ENCODE measurements around the gene TOP3A. TPM values are rescaled to one million over a fixed set of nuclear protein-coding genes. Genes with fewer than 3 reads are reported as not detected.

The TOP3A gene
- total and polyA plus RNA-seq, 12 donors = 8.2 to 15.6 (median 12.4) TPM

DNA sequence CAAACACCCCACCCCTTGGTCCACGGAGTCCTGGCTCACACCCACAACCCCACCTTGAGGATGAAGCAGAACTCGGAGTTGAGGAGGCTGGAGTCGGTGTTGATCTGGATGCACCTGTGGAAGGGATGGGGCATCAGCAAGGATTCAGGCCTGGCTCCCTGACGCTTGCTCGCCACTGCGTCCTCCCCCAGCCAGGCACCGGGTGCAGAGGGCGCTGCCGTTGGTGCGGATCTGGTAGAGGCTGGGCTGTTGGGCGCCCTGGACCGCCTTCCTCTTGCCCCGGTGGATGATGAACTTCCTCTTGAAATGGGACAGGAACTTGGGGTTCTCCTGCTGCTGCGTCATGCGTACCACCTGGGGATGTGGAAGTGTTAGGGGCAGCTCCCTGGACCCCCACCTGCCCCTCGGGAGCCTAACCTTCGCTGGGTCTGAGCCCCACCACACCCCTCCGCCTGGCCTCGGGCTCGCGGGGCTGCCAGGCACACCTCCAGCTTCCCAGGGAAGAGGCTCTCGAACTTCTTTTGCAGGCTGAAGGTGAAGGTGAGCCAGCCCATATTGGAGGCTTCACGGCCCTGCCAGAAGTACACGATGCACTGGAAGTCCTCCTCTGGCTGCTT lies 68.6 kb downstream of the TOP3A start:
- Histone ChIP-seq H3K4me3 (no peak overlapping the region), H3K27me3 (no peaks in the 10 kb centered on the region), H3K36me3 (peaks cover 12 to 100% (median 56%) of the 10 kb centered on the region in 9 donors), H3K27ac (peak overlapping the region in 2 of 10 donors; percentile 84 to 91), H3K4me1 (peaks cover 12 to 31% (median 21%) of the 10 kb centered on the region in 9 donors), H3K9me3 (no peaks in the 10 kb centered on the region)
- intact Hi-C loops (cut with DNase I) = no loop called here
- TF ChIP-seq, protein P1, sequence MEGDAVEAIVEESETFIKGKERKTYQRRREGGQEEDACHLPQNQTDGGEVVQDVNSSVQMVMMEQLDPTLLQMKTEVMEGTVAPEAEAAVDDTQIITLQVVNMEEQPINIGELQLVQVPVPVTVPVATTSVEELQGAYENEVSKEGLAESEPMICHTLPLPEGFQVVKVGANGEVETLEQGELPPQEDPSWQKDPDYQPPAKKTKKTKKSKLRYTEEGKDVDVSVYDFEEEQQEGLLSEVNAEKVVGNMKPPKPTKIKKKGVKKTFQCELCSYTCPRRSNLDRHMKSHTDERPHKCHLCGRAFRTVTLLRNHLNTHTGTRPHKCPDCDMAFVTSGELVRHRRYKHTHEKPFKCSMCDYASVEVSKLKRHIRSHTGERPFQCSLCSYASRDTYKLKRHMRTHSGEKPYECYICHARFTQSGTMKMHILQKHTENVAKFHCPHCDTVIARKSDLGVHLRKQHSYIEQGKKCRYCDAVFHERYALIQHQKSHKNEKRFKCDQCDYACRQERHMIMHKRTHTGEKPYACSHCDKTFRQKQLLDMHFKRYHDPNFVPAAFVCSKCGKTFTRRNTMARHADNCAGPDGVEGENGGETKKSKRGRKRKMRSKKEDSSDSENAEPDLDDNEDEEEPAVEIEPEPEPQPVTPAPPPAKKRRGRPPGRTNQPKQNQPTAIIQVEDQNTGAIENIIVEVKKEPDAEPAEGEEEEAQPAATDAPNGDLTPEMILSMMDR (IDR thresholded peaks at IDR 0.05) = no peak
- no peak for DNase-seq
- ATAC-seq = no peak
- WGBS, 2 donors = 90 to 91% methylated on average over 24 of the region's 24 CpGs

DNA sequence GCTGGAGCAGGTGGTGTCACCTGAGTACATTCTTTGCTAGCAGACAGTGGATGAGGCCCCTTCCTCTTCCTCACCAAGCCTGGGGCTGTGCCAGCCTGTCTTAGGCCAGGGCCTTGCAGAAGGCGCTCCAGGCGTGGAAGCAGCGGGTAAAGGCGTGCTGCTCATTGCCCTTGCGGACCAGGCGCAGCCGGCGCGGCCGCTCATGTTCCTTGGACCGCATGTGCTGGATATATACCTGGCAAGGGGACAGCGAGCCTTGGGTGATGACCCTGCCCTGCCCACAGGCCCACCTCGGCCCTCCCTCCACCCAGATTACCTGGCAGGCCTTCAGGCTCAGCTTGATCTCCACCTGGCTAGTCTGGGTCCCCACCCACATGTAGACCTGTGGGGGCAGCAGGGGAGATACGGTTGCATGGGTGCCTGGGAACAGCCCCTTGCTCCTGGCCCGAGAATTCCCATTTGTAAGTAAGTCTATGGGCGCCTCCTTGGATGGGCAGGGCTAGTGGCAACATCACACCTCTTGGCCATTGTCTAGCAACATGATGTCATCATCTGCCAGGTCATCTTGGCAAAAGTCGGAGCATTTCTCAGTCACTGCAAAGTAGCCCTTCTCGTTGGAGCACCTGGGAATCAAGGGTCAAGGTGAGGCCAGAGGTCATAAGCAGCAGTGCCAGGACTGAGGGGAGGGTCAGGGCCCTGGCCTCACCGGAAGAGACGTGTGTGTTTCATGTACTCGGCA lies 69.6 kb downstream of the TOP3A start:
- DNase-seq = no peak
- Histone ChIP-seq H3K4me1 (peaks cover 12 to 31% (median 21%) of the 10 kb centered on the region in 9 donors), H3K4me3 (no peak overlapping the region), H3K27ac (no peak overlapping the region), H3K36me3 (peaks cover 5 to 100% (median 46%) of the 10 kb centered on the region in 9 donors), H3K9me3 (no peaks in the 10 kb centered on the region), H3K27me3 (no peaks in the 10 kb centered on the region)
- ATAC-seq = no peak
- 89 to 91% methylated on average over 21 of the region's 21 CpGs for WGBS, 2 donors
- intact Hi-C loops (cut with DNase I) = no loop called here
- TF ChIP-seq, protein P1 (IDR thresholded peaks at IDR 0.05) = no peak

DNA sequence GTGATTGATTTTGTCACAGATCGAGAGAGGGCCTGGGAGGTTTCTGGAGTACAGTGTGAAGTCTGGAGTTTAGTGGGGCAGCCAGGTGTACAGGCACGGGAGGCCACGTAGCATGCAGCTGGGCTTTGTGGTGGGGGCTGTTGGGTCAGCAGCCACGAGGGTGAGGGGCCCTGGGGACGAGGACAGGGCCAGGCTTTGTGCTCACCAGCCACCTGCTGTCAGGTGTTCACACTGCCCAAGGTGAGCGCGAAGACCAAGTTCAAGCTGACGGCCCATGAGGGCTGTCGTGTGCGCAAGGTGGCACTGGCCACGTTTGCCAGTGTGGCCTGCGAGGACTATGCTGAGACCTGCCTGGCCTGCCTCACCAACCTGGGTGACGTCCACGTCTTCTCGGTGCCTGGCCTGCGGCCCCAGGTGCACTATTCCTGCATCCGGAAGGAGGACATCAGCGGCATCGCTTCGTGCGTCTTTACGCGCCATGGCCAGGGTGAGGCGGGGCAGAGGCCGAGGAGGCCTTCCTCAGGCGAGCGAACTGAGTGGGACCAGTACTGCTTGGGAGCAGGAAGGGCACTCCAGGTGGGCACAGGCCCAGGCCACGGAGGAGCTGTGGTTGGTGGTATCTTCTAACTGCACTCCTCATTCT lies 73.4 kb downstream of the TOP3A start:
- H3K27me3 ChIP-seq = no peaks in the 10 kb centered on the region
- H3K4me1 ChIP-seq = peaks cover 0 to 5% (median 0%) of the 10 kb centered on the region in 9 donors
- no peak overlapping the region for H3K4me3 ChIP-seq
- intact Hi-C loops (cut with DNase I) = no loop called here
- H3K9me3 ChIP-seq = no peaks in the 10 kb centered on the region
- 90 to 93% methylated on average over 28 of the region's 28 CpGs for WGBS, 2 donors
- TF ChIP-seq, protein P1 (IDR thresholded peaks at IDR 0.05) = no peak
- peaks cover 5 to 97% (median 24%) of the 10 kb centered on the region in 9 donors for H3K36me3 ChIP-seq
- no peak for ATAC-seq
- no peak overlapping the region for H3K27ac ChIP-seq
- no peak for DNase-seq

DNA sequence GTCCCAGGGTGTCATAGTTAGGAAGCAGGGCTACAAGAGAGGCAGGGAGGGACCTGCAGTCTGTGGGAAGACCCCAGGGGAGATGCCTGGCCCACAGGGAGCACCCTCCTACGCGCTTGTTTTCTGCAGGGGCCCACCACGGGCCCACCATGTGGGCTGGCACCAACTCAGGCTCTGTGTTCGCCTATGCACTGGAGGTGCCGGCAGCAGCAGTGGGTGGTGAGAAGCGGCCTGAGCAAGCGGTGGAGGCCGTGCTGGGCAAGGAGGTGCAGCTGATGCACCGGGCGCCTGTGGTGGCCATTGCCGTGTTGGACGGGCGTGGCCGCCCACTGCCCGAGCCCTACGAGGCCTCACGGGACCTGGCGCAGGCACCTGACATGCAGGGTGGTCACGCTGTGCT lies 74.3 kb downstream of the TOP3A start:
- no peak overlapping the region for H3K4me3 ChIP-seq
- H3K36me3 ChIP-seq = peaks cover 0 to 97% (median 15%) of the 10 kb centered on the region in 9 donors
- 94 to 96% methylated on average over 19 of the region's 19 CpGs for WGBS, 2 donors
- H3K27ac ChIP-seq = no peak overlapping the region
- no peaks in the 10 kb centered on the region for H3K27me3 ChIP-seq
- no peak for ATAC-seq
- intact Hi-C loops (cut with DNase I) = no loop called here
- TF ChIP-seq, protein P1 (IDR thresholded peaks at IDR 0.05) = no peak
- no peaks in the 10 kb centered on the region for H3K9me3 ChIP-seq
- peaks cover 0 to 5% (median 0%) of the 10 kb centered on the region in 9 donors for H3K4me1 ChIP-seq
- no peak for DNase-seq
